Smooth muscle cell (in vitro differentiated cells): ENCODE results near the gene MRM1. TPM values are rescaled to one million over a fixed set of nuclear protein-coding genes. Genes with fewer than 3 reads are reported as not detected.

ENCODE experiments used
- DNase-seq: peaks from one replicate; lab custom pipeline; 2025; ENCODE audit not compliant: unreplicated experiment; lab: John Stamatoyannopoulos, UW
- H2AFZ ChIP-seq: fragments of 200-600 bp; sonication (generic); 2 replicates; pipeline ENCODE4 v1.6.0; 2016; ENCODE audit warnings: antibody characterized with exemption, low read depth, mild to moderate bottlenecking
- H3F3A ChIP-seq: fragments of 200-600 bp; sonication (generic); 2 replicates; pipeline ENCODE4 v1.6.0; 2017; ENCODE audit warnings: antibody characterized with exemption, low read depth
- H3K27ac ChIP-seq: fragments of 200-600 bp; sonication (generic); 2 replicates; pipeline ENCODE4 v1.5.1; 2016; ENCODE audit warnings: low read depth, mild to moderate bottlenecking
- H3K27me3 ChIP-seq: fragments of 200-600 bp; sonication (generic); 2 replicates; pipeline ENCODE4 v1.6.1; 2016; ENCODE audit warnings: low read depth, mild to moderate bottlenecking
- H3K36me3 ChIP-seq: fragments of 200-600 bp; sonication (generic); 2 replicates; pipeline ENCODE4 v1.5.1; 2016; ENCODE audit warnings: low read depth
- H3K4me1 ChIP-seq: fragments of 200-600 bp; sonication (generic); 2 replicates; pipeline ENCODE4 v1.5.1; 2016; ENCODE audit warnings: low read depth
- H3K4me2 ChIP-seq: fragments of 200-600 bp; sonication (generic); 2 replicates; pipeline ENCODE4 v1.6.0; 2016; ENCODE audit warnings: mild to moderate bottlenecking
- H3K4me3 ChIP-seq: fragments of 200-600 bp; sonication (generic); 2 replicates; pipeline ENCODE4 v1.5.1; 2016; ENCODE audit warnings: mild to moderate bottlenecking
- H3K79me2 ChIP-seq: fragments of 200-600 bp; sonication (generic); 2 replicates; pipeline ENCODE4 v1.6.0; 2016; ENCODE audit warnings: low read depth, mild to moderate bottlenecking
- H3K9ac ChIP-seq: fragments of 200-600 bp; sonication (generic); 2 replicates; pipeline ENCODE4 v1.6.0; 2016; ENCODE audit warnings: low read depth
- H3K9me3 ChIP-seq: fragments of 200-600 bp; sonication (generic); replicated peaks from 2 replicates; pipeline ENCODE4 v1.5.1; 2016; ENCODE audit warnings: low read depth
- H4K20me1 ChIP-seq: fragments of 200-600 bp; sonication (generic); 2 replicates; pipeline ENCODE4 v1.6.0; 2016; ENCODE audit warnings: low read depth
- WGBS: methylation state at CpG from one replicate; pipeline ENCODE4 v1.1.7; 2016; ENCODE audit warnings: low lambda C conversion rate; 5-methylcytosine and 5-hydroxymethylcytosine counted together
- polyA plus RNA-seq: library from polyadenylated mRNA; unstranded; fragments of >200 nt; fragmentation: Nextera tagmentation; extraction: Ambion mirVana; gene quantifications from 2 replicates; pipeline ENCODE4 v1.2.1, GENCODE V29; 2016
- total RNA-seq: library from RNA; depleted of rRNA; stranded (reverse); fragments of >200 nt; gene quantifications from 2 replicates; pipeline ENCODE4 v1.2.3, GENCODE V29; 2014
- TF ChIP-seq, protein P1 (sequence below): fragments of 200-600 bp; sonication (generic); IDR thresholded peaks from 2 replicates; pipeline ENCODE4 v1.5.1; 2017; ENCODE audit warnings: borderline replicate concordance, mild to moderate bottlenecking, antibody characterized with exemption; ENCODE audit not compliant: insufficient read depth, poor library complexity, severe bottlenecking

Gene MRM1
- total and polyA plus RNA-seq, 2 experiments from 2014 or later = 1.7 to 2.2 TPM

DNA sequence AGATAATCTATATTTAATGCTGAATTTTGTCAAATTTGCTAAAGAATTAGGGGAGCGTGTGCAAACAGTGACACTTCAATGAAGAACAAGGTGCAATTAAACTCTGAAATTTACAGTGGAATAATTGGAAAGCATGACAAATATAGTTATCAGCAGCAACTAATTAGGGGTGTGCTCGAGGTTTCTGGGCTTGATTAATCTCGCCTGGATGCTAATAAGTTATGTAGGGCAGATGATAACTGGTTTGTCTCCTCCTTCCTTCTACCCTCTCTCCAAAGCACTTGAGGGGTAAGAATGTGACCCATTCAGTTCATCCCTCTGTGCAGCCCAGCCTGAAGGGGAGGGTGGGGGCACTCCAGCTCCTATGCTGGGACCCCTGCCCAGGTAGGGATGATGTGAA lies 21.9 kb downstream of the MRM1 start:
- 90% methylated on average over 3 of the region's 3 CpGs for WGBS

DNA sequence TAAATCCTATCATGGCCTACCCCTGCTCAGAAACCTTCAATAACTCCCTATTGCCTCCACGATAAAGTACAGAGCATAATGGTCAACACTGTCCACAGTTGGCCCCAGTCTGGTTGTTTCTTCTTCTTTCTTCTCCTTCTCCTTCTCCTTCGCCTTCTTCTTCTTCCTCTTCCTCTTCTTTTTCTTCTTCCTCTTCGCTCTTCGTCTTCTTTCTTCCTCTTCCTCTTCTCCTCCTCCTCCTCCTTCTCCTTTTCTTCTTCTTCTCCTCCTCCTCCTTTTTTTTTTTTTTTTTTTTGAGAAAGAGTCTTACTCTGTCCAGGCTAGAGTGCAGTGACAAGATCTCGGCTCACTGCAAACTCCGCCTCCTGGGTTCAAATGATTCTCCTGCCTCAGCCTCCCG lies 23.8 kb downstream of the MRM1 start:
- TF ChIP-seq, protein P1, sequence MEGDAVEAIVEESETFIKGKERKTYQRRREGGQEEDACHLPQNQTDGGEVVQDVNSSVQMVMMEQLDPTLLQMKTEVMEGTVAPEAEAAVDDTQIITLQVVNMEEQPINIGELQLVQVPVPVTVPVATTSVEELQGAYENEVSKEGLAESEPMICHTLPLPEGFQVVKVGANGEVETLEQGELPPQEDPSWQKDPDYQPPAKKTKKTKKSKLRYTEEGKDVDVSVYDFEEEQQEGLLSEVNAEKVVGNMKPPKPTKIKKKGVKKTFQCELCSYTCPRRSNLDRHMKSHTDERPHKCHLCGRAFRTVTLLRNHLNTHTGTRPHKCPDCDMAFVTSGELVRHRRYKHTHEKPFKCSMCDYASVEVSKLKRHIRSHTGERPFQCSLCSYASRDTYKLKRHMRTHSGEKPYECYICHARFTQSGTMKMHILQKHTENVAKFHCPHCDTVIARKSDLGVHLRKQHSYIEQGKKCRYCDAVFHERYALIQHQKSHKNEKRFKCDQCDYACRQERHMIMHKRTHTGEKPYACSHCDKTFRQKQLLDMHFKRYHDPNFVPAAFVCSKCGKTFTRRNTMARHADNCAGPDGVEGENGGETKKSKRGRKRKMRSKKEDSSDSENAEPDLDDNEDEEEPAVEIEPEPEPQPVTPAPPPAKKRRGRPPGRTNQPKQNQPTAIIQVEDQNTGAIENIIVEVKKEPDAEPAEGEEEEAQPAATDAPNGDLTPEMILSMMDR = no peak
- no peaks in the 10 kb centered on the region for H3K27me3 ChIP-seq
- WGBS = 85% methylated on average over 7 of the region's 7 CpGs
- H4K20me1 ChIP-seq = no peaks in the 10 kb centered on the region
- H3K4me2 ChIP-seq = no peak overlapping the region
- H3K9ac ChIP-seq = no peak overlapping the region
- H3F3A ChIP-seq = no peaks in the 10 kb centered on the region
- no peaks in the 10 kb centered on the region for H3K4me1 ChIP-seq
- H3K4me3 ChIP-seq = no peak overlapping the region
- no peaks in the 10 kb centered on the region for H3K36me3 ChIP-seq
- H3K79me2 ChIP-seq = no peaks in the 10 kb centered on the region
- no peaks in the 10 kb centered on the region for H3K9me3 ChIP-seq
- H2AFZ ChIP-seq = no peak overlapping the region
- no peak for DNase-seq
- H3K27ac ChIP-seq = no peak overlapping the region

More for the DNA sequence above, 21.9 kb downstream of the MRM1 start:
- no peaks in the 10 kb centered on the region for H3K27me3 ChIP-seq
- no peaks in the 10 kb centered on the region for H3K9me3 ChIP-seq
- H3K4me3 ChIP-seq = no peak overlapping the region
- H3K36me3 ChIP-seq = no peaks in the 10 kb centered on the region
- H3K79me2 ChIP-seq = no peaks in the 10 kb centered on the region
- H3K4me1 ChIP-seq = no peaks in the 10 kb centered on the region
- no peak for DNase-seq
- no peak overlapping the region for H2AFZ ChIP-seq
- TF ChIP-seq, protein P1 = no peak
- no peak overlapping the region for H3K27ac ChIP-seq
- H4K20me1 ChIP-seq = no peaks in the 10 kb centered on the region
- H3F3A ChIP-seq = no peaks in the 10 kb centered on the region
- H3K4me2 ChIP-seq = no peak overlapping the region
- no peak overlapping the region for H3K9ac ChIP-seq

DNA sequence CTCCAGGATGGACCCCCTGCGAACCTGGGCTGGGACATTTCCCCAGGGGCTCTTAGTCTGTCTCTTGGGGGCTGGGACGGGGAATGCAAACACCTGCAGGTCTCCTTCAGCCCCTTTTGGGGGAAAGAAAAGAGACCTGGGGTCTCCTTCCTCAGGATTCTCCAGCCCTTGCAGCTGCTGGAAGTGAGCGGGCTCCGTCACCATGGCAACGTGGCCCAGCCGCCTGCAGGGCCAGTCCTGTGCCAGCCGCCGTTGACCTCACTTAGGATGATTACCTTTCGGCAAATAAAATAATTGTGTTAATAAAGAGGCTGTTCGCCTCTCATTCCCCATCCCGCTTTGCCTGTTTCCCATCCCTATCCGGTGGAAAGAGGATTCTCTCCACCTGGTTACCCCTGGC lies 25.7 kb downstream of the MRM1 start:
- Histone ChIP-seq H3F3A (no peaks in the 10 kb centered on the region), H3K4me1 (peaks cover under 1% of the 10 kb centered on the region), H3K79me2 (no peaks in the 10 kb centered on the region), H2AFZ (no peak overlapping the region), H3K9ac (no peak overlapping the region), H3K27me3 (peaks cover 9% of the 10 kb centered on the region), H3K9me3 (no peaks in the 10 kb centered on the region), H3K4me3 (no peak overlapping the region), H4K20me1 (no peaks in the 10 kb centered on the region), H3K4me2 (no peak overlapping the region), H3K27ac (no peak overlapping the region), H3K36me3 (no peaks in the 10 kb centered on the region)
- no peak for DNase-seq
- WGBS = 92% methylated on average over 12 of the region's 12 CpGs
- TF ChIP-seq, protein P1 = no peak

DNA sequence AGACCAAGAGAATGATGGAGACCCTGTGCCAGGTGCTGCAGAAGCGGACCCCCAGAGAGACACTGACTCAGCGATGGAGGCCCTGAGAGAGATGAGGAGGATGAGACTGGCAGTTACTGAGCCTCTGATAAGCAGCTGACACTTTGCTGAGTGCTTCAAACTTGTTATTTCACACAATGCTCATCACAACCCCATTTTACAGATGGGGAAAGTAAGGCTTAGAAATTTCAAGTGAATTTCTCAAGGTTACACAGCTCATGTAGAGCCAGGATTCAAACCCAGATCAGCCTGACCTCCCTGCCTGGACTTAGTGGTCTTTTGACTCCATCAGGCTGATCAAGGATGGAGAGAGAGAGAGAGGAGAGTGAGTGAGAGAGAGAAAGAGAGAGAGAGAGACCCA lies 27.2 kb downstream of the MRM1 start:
- H3K4me1 ChIP-seq = peaks cover 15% of the 10 kb centered on the region
- TF ChIP-seq, protein P1 = no peak
- H3F3A ChIP-seq = no peaks in the 10 kb centered on the region
- H3K9ac ChIP-seq = no peak overlapping the region
- H3K9me3 ChIP-seq = no peaks in the 10 kb centered on the region
- no peak overlapping the region for H3K4me2 ChIP-seq
- no peaks in the 10 kb centered on the region for H3K36me3 ChIP-seq
- DNase-seq = no peak
- H2AFZ ChIP-seq = no peak overlapping the region
- 100% methylated on average over 2 of the region's 2 CpGs for WGBS
- H3K4me3 ChIP-seq = no peak overlapping the region
- H3K27me3 ChIP-seq = peaks cover 23% of the 10 kb centered on the region
- H4K20me1 ChIP-seq = no peaks in the 10 kb centered on the region
- no peak overlapping the region for H3K27ac ChIP-seq
- no peaks in the 10 kb centered on the region for H3K79me2 ChIP-seq
